ENCODE results near the gene SLC27A4. TPM values are rescaled to one million over a fixed set of nuclear protein-coding genes. Genes with fewer than 3 reads are reported as not detected.

SLC27A4 gene
- total RNA-seq, 4 donors from 2014 or later, result 52.0 to 78.1 (median 63.0) TPM

GRCh38 chr9:128317629-128318028 lies 22.7 kb upstream of the SLC27A4 start:
- WGBS, result 85% methylated on average over 2 of the region's 2 CpGs
- Histone ChIP-seq H3K27ac (no peak overlapping the region), H3K4me3 (no peak overlapping the region), H3K27me3 (no peaks in the 10 kb centered on the region), H3K4me1 (peaks cover 10% of the 10 kb centered on the region), H3K9me3 (no peaks in the 10 kb centered on the region), H3K36me3 (peaks cover 68% of the 10 kb centered on the region)
- TF ChIP-seq CTCF (IDR thresholded peaks at IDR 0.05) (no peak), POLR2A (IDR thresholded peaks at IDR 0.05) (no peak), POLR2AphosphoS5 (IDR thresholded peaks at IDR 0.05) (no peak), EP300 (IDR thresholded peaks at IDR 0.05) (no peak)
- no peak for DNase-seq (ENCODE audit: low spot score in 2 of 2)

- 79% methylated on average over 7 of the region's 7 CpGs for WGBS
- peaks cover 43% of the 10 kb centered on the region for H3K4me1 ChIP-seq
- TF ChIP-seq POLR2AphosphoS5 (IDR thresholded peaks at IDR 0.05), result no peak
- peaks cover 44% of the 10 kb centered on the region for H3K36me3 ChIP-seq
- H3K9me3 ChIP-seq, result no peaks in the 10 kb centered on the region
- H3K4me3 ChIP-seq, result peak overlapping the region; percentile 89
- H3K27ac ChIP-seq, result no peak overlapping the region
- DNase-seq (ENCODE audit: low spot score in 2 of 2), result no peak
- no peaks in the 10 kb centered on the region for H3K27me3 ChIP-seq
Measured at GRCh38 chr9:128321343-128321742, 19.0 kb upstream of the SLC27A4 start.

GRCh38 chr9:128321879-128322403 lies 18.4 kb upstream of the SLC27A4 start:
- Histone ChIP-seq H3K4me1 (peaks cover 46% of the 10 kb centered on the region), H3K36me3 (peaks cover 44% of the 10 kb centered on the region), H3K27me3 (no peaks in the 10 kb centered on the region), H3K9me3 (no peaks in the 10 kb centered on the region), H3K4me3 (peak overlapping the region; percentile 89), H3K27ac (peak overlapping the region; percentile 86)
- no peak for DNase-seq (ENCODE audit: low spot score in 2 of 2)
- WGBS, result 2% methylated on average over 21 of the region's 21 CpGs
- TF ChIP-seq POLR2AphosphoS5 (IDR thresholded peaks at IDR 0.05), result no peak
- TF ChIP-seq POLR2A (IDR thresholded peaks at IDR 0.05), result no peak
- TF ChIP-seq EP300 (IDR thresholded peaks at IDR 0.05), result no peak
- no peak for TF ChIP-seq CTCF (IDR thresholded peaks at IDR 0.05)

- no peak for TF ChIP-seq CTCF (IDR thresholded peaks at IDR 0.05)
- peak; percentile 27 to 95 (median 94) for TF ChIP-seq POLR2AphosphoS5 (IDR thresholded peaks at IDR 0.05)
- WGBS, result under 1% methylated on average over 41 of the region's 83 CpGs
Measured at GRCh38 chr9:128322404-128323211, 17.7 kb upstream of the SLC27A4 start, which contains the start of the genes COQ4 and TRUB2. TSS of gene COQ4 (plus strand) at chr9:128322839. CDS start at chr9:128322859, 20 bp downstream. TSS of gene TRUB2 (minus strand) at chr9:128322447. CDS start at chr9:128322408, 39 bp downstream.

GRCh38 chr9:128323212-128323730 lies 17.1 kb upstream of the SLC27A4 start:
- TF ChIP-seq POLR2AphosphoS5 (IDR thresholded peaks at IDR 0.05) (no peak), POLR2A (IDR thresholded peaks at IDR 0.05) (no peak), EP300 (IDR thresholded peaks at IDR 0.05) (no peak), CTCF (IDR thresholded peaks at IDR 0.05) (no peak)
- Histone ChIP-seq H3K27ac (peak overlapping the region; percentile 86), H3K4me1 (peaks cover 55% of the 10 kb centered on the region), H3K4me3 (peak overlapping the region; percentile 89), H3K36me3 (peaks cover 43% of the 10 kb centered on the region), H3K9me3 (no peaks in the 10 kb centered on the region), H3K27me3 (no peaks in the 10 kb centered on the region)
- no peak for DNase-seq (ENCODE audit: low spot score in 2 of 2)
- WGBS, result 29% methylated on average over 12 of the region's 16 CpGs

More at GRCh38 chr9:128322404-128323211, 17.7 kb upstream of the SLC27A4 start, which contains the start of the genes COQ4 and TRUB2:
- Histone ChIP-seq H3K27me3 (no peaks in the 10 kb centered on the region), H3K27ac (peak within 1 kb of the TSS; percentile 86), H3K4me1 (peaks cover 48% of the 10 kb centered on the region), H3K36me3 (peaks cover 43% of the 10 kb centered on the region), H3K9me3 (no peaks in the 10 kb centered on the region), H3K4me3 (peak within 1 kb of the TSS; percentile 89)
- DNase-seq (ENCODE audit: low spot score in 2 of 2), result peak; percentile 96 to 98
